Right renal pelvis (tissue), 4 donors: Measurements from ENCODE around the gene TUG1. TPM values are rescaled to one million over a fixed set of nuclear protein-coding genes. Genes with fewer than 3 reads are reported as not detected.
A peak's percentile ranks its signal among the peaks of the same experiment; 100 is the strongest.

ENCODE experiments used
- DNase-seq, 4 donors: peaks; one replicate each; pipeline ENCODE4 v3.0.0-alpha.2; 2013; ENCODE audit warnings: low read depth in 4 of 4, low spot score in 3 of 4, missing footprints in 1 of 4
- polyA plus RNA-seq, 4 donors: library from polyadenylated mRNA; unstranded; fragments of 120-200 nt; gene quantifications; one replicate each; pipeline ENCODE4 v1.2.1, GENCODE V29; 2013; ENCODE audit not compliant: insufficient read length in 4 of 4

The TUG1 gene
- polyA plus RNA-seq, 4 donors = 194 to 241 (median 229) TPM

DNA sequence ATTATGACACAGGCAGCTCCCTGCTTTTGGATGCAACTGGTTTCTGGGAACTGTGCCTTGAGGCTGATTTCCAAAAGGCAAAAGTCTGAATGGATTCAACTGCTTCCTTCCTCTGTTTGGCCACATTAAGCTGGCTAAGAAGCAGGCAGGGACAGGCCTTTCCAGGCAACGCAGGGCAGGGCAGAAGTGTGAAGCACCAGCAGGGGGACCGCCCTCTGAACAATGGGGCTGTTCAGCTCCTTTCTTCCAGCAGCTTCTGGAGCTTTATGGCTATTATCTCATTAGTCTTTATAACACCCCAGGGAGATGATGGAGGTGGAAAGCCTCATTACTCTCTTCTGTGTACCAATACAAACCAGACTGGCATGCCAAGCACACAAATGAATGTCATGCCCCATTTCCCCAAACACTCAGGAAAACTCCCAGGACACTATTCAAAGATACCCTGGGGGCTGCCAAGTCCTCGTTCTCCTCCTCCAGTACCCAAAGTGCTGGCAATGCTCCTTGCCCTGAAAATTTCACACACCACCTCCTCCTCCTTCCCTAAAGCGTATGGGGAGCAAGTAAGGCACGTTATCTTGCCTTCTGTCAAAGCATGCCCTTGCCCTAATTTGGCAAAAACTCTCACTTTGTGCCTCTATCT is 21.8 kb upstream of the TUG1 start:
- no peak for DNase-seq

DNA sequence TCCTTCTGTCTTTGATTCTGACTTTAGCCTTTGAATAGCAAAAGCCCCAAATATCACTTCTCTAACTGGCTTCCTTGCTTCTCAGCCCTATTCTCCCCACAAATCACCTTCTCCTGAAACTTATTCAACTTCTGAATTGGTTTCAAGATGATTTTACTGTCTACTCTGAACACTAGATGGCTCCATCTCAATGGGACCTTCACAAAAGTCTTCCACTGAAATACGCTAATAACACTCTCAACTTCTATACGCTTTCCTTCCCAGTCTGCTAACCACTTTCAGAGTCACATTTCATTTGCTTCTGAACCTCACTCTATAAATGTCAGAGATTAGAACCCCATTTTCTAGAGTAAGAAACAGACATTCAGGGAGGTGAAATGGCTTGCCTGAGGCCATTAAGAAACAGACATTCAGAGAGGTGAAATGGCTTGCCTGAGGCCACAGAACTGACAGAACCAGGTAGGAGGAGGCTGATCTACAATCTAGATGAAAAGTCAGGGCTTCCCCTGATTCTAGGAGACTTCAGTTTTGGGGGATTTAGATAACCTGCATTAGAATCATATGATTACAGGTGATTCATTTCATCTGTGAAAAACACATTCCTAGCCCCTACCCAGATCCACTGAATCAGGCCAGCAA is 21.1 kb upstream of the TUG1 start:
- peak in 2 of 4 donors; percentile 21 to 33 for DNase-seq

DNA sequence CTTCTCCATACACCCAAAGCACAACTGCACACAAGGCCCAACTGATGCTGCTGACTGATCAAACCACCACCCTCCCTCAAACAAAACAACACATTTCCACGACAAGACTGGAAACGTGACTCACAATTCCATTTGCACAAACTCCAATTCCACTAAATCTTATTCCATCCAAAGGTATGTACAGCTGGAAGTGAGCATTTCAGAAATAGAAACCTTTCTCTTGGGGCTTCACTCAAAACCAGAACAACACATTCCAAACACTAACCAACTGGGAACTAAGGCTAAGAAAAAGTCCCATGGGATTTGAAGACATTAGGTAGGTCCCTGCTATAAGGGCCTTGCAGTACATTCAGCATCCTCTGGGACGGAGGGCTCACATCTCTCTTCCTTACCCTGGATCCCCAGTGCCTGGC is 20.1 kb upstream of the TUG1 start:
- DNase-seq = no peak

DNA sequence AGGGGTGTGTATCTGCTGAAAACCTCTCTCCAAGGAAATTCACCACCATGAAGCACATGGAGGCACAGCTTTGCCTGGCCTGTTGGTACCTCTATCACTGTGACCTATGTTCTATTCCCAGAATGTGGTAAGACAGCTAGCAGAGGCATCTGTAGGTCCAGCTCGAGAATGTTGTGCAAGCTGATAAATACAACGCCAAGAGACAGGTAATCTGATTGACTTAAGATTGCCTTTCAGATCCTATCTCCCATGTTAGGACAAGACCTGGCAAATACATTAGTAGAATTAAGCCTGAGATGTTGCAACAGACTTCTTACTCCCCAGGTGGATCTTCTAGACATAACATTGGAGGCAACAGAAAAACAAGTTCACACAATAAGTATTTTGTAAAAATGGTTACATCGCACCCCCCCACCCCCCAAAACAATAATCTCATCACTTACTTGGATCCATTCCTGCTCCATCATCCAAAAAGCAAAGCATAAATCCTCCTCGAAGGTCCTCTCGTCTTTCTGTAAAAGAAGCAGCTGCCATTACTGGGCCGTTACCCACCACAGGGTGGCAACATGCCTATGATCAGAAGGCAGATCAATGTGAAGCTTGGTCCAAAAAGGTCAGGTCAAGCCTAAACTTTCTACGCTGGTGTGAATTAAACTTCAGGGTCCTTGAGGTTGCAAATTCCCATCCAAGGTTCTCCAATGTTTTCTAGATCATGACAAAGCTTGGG is 19.0 kb upstream of the TUG1 start:
- no peak for DNase-seq

DNA sequence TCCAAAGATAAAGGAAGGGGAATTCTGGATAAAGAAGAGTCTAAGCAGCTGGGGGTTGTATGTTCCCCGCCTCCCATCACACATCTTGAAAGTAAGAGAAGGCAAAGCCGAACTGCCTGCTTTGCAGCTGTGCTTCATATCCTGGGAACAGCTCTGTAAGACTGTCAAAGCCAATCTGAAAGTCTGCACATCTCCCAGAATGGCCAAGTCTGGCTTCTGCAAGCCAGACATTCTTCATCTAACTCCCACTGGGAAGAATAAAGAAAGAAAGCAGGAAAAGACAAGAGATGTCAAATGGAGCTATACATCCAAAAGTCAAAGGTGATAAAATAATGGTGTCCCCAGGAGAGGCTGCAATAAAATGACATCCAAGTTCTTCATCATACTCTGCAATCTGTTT is 15.9 kb upstream of the TUG1 start:
- DNase-seq = no peak

DNA sequence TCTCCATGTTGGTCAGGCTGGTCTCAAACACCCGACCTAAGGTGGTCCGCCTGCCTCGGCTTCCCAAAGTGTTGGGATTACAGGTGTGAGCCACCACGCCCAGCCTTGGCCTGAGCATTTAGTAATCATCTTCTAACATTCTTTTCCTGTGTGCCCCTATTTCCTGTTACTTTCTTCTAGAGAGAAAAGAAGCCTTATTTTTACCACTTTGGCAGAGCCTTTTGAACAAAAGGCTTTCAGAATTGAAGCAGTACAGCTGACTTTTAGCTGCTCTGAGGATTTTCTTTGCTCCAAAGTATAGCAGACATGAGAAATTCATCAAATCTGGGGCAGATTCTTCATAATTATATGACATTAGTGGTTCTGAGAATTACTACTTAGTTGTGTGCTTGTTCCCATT is 13.9 kb upstream of the TUG1 start:
- DNase-seq = no peak

DNA sequence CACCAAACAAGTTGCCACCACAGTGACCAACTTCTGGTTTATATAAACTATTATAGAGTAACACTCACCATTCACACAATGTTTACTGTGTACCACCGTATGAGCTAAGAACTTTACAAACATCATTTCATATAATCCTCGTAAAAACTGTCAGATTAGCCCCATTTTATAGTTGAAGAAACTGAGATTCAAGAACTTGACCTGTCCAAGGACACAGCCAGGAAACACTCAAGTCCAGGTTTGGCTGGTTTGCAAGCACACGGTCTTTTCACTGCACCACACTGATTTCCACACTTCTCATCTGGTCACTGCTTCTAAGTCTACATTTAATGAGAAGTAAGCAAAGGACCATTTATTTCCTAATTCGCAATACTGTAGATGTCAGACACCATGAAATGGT is 4.2 kb upstream of the TUG1 start:
- DNase-seq = no peak

DNA sequence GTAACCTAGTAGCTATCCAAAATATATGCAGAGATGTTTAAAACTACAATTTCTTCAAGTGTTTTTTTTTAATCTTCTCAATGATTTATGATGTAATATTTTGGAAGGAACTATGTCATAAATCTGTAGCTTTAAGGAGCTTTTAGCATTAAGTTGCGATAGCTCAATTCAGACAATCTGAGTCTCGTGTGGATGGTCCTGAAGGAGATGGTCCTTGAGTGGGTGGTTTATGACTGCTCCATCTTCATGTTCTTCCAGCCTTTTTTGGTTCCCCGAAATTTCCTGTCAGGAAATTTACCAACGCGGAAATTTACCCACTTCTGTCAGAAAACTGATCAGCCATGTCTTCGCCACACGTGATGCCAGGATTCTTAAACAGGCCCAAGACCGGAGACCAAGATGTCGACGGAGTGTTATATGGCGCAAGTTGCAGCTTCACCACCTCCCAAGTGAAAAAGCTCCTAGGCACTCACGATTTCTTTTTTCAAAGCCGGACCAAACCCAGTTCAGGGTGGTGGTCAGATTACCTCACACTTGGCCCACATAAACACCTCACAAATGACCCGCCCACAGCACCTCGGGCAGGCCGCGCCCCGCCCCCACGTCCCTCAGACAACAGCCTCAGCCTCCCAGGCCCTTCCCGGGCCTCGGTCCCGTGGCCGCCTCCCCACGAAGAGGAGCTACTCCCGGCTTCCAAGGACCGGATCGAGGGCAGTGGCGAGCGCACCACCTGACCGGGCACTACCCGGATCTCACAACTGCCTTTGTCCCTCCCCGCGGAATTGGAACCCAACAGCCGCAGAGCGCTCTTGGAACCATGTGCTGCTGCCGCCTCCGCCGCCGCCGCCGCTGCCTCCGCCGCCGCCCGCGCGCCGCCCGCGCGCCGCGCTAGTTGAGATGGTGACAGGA is 796 bp upstream of the TUG1 start, which contains the start of gene MORC2:
MORC2 (minus strand) TSS at position 760 of the 909 bp plus-strand sequence. CDS start 885 bp downstream, outside the sequence.
- DNase-seq = peak in 2 of 4 donors; percentile 1 to 34

DNA sequence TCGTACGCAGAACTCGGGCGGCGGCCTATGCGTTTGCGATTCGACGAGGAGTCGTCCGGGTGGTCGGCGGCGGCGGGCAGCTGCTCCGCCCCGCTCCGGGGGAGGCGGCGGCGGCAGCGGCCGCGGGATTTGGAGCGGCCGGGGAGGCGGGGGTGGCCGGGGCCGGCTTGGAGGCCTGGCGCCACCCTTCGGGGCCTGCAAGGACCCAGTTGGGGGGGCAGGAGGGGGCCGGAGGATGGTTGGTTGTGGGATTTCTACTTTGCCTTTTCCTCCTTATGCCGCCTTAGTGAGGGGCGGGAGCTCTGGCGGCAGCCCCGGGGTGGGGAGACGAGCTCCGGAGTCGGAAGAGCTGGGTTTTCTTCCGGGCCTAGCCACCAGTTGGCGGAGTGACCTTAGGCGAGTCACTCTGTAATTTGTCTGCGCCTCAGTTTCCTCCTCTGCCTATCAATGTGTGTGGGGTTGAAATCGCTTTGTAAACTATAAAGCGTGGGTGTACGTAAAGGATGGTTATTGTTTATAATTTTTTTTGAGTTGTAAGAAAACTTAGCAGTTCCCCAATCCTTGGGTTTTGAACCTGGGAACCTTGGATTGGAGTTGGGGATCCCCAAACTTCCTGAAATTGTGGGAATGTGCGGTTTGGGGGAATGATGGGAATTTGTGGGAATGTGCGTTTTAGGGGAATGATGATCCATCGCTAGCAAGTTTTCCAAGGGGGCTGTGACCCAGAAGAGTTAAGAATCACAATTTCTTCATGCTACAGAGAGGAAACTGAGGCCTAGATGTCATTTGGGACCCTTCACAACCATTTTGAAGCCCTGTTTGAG is 679 bp downstream of the TUG1 start:
- DNase-seq = peak in 1 of 4 donors; percentile 12

DNA sequence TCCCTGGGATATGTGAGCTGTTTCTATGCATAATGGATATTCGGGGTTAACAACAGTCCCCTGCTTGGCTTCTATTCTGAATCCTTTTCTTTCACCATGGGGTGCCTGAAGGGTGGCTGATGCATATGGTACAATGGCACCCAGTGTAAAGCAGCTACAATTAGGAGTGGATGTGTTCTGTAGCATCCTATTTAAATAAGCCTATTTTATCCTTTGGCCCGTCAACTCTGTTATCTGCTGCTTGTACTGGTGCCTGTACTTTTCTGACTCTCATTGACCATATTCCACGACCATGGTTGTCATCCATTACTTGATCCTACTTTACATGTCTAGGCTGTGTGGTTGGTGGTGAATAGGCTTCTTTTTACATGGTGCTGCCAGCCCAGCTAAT is 1.3 kb downstream of the TUG1 start:
- no peak for DNase-seq

DNA sequence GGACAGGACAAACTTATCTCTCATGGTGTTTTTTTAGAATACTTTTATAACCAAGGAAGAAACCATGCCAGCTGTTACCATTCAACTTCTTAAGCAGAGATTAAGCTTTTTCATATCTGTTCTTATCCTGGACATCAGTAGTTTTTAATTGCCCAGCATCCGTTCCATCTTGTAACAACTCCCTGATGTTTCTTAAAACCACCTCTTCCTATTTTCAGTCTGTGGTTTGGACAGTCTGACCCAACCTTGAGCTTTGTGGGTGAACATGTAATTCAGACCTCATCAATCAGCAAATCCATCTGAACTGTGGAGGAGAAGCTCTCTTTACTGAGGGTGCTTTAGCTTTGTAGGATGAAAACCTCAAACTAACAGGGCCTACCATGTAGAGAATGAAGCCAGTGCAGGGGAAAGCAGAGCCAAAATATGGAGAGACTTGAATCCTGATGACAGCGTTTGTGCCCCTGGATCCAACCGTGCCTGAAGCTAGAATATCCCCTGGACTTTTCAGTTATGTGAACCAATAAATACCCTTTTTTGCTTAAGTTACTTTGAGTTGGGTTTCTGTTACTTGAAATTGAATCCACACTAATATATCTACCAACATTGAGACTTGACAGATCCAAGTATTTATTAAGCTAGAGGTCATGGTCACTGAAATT is 9.4 kb downstream of the TUG1 start:
- DNase-seq = no peak

DNA sequence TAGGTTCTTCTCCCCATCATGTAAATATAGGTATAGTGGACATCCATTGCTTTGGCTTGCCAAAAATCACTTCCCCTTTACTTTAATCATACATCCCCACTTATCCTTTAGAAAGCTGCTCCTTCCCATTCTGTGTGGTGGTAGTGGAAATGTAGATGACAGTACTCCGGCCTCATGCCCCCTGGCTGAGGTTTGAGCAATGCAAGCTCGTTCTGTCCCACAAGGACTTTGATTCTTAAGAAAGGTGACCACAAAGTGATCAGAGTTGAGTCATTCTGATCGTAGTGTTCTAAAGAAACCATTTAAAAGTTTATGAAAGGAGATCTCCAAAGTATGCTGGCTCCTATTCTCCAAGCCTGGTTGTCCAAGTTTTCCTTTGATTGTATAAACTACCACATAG is 10.9 kb downstream of the TUG1 start:
- no peak for DNase-seq

DNA sequence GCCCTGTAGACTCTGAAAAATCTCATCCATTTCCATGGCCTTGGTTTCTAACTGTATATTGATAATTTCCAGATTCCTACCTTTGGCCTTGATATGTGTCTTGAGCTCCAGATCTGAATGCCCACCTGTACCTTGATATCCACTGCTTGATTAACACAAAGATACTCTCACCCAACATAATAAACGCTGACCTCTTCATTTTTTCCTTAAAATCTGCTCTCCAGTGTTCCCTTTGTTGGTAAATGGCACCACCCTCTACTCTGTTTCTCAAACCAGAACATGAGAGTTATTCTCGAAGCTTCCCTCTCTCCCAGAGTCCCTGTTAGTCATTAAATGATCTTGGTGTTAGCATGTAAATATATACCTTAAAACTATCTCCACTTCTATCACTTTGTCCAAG is 13.4 kb downstream of the TUG1 start:
- no peak for DNase-seq

DNA sequence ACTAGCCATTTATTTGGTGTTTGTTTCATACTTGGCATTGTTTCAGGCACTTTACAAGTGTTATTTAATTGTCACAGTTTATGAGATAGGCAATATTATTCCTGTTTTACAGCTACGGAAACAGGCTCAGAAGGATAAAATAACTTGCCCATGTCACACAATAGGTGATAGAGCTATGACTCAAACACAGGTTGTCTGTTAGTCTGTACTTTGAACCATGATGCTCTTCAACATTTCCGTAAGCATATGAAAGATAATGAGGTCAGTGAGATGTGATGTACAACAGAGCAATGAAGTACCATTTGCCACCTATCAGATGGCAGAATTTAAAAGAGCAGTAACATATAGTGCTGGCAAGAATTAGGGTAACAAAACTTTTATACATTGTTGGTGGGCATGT is 15.3 kb downstream of the TUG1 start:
- no peak for DNase-seq

DNA sequence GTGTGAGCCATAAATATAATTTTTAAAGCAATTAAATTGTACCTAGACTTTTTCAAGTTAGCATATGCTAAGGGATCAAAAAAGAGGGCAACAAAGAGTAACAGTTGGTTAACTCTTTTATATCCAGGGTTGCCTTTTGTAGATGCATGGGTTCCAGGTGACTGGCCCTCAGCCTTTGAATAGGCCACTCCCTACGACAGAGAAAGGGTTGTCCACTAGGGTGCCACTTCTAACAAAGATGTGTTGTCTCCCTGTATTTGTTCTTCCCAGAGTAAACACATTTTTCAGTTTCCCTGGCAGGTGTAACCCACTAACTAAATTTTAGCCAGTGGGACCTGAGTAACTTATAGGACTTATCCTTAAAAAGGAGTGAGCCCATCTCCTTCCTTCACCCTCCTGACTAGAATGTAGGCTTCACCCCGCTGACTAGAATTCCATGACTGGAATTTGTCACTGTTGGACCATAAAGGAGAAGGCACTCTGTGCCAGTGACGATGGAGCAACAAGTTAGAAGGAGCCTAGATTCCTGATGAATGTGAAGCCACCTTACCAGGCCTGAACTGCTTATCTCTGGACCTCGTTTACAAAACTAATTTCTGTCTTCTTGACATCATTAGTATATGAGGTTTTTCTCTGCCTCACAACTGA is 16.6 kb downstream of the TUG1 start:
- no peak for DNase-seq

DNA sequence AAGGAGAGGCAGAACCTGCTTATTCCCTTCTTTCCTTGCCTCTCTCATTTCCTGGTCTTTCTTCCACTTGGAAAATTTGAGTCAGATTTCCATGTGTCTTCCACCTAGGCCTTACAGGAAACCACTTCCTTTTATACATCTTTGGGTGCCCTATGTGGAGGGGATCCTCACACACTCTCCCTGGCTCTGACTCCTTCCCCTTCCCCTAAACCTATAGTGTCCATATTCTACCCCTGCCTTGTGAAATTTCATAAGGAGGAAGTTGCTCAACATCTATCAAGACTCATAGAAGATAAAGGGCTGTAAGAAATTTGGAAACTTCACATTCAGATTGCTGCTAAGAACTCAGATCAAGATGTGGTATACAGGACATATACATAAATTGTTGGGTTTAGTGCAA is 20.4 kb downstream of the TUG1 start:
- no peak for DNase-seq

DNA sequence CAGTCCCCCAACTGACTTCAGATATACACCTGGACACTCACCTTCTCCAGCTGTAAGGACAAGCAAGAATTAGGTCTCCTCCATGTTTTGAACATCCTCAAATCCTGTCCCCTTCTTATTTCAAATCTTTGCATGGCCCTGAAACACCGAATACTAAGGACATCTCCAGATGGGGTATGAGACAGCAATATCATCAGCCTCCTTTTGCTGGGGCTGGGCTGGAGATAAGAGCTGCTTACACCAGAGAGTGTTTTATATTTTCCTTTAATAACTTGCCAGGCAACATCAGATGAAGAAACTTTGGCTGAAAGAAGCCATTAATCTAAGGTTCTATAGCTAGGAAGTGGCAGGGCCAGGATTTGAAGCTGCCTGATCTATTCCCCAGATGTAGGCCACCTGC is 21.6 kb downstream of the TUG1 start:
- no peak for DNase-seq

DNA sequence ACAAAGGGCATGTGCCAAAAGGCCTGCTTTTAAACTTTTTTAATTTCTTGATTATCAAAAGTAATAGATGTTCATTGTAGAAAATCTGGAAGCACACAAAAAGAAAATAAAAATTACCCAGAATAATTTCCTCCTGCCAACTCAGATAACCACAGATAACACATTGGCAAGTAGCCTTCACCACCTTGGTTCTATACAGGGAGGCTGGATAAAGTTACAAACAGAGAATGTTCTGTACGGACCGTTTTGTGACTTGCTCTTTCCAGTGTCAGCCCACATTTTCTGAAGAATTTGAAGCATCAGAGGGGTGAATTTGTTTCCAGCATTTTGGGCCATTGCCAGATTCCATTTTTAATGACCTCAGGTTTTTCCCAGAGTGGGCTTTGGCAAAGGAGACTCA is 23.5 kb downstream of the TUG1 start:
- no peak for DNase-seq

DNA sequence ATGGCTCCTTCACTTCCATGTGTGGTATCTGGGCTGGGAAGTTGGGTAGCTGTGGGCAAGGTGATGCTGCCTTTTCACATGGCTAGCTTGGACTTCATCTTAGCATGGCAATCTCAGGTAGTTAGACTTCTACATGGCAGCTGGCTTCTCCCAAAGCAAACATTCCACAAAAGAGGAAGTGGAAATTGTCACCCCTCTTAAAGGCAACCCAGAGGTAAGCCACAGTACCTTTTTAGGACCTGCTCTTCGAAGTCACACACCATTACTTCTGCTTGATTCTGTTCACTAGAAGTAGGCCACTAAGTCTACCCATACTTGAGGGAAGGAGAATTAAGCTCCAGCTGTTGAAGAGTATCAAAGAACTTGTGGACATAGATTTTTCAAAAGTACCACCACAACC is 25.9 kb downstream of the TUG1 start:
- DNase-seq = no peak
